Measurements from ENCODE around the gene CACHD1. TPM values are rescaled to one million over a fixed set of nuclear protein-coding genes. Genes with fewer than 3 reads are reported as not detected.

CACHD1 gene
- total RNA-seq, 1 experiment from 2014 or later = not detected

DNA sequence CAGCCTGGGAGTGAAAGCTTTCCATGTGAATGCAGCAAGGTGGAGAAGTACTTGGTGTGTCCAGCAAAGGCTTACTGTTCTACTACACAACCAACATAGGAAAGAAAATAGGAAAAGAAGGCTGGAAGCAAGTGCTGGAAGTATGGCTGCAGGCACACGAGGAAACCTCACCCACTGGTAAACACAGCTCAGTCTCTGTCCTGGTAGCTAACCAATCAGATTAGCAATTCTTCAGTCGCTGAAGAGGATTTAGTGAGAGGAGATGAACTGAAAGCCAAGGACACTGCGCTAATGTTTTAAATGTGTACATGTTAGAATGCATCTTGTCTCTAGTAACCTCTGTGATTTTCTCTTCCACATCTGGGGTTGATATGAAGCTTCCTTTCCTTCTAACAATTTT, 36.2 kb upstream of the CACHD1 start:
- H3K9ac ChIP-seq (ENCODE audit: low read length) = no peak overlapping the region
- H3K36me3 ChIP-seq (ENCODE audit: insufficient read depth, low read length) = no peaks in the 10 kb centered on the region
- H3K9me2 ChIP-seq (replicated peaks; ENCODE audit: insufficient read depth, low read length) = no peaks in the 10 kb centered on the region
- H3K79me2 ChIP-seq (ENCODE audit: low read length) = no peaks in the 10 kb centered on the region
- no peak overlapping the region for H2AFZ ChIP-seq (ENCODE audit: low read length)
- no peaks in the 10 kb centered on the region for H3K27me3 ChIP-seq (ENCODE audit: low read length)
- H3K27ac ChIP-seq (ENCODE audit: low read length) = no peak overlapping the region
- no peaks in the 10 kb centered on the region for H3K9me3 ChIP-seq (ENCODE audit: low read length)
- H3K4me2 ChIP-seq (ENCODE audit: low read depth, low read length, poor library complexity, severe bottlenecking) = no peak overlapping the region
- H4K20me1 ChIP-seq (ENCODE audit: insufficient read depth, low read depth, low read length) = no peaks in the 10 kb centered on the region
- no peak for DNase-seq
- H3K4me3 ChIP-seq (ENCODE audit: low read length) = no peak overlapping the region
- H3K4me1 ChIP-seq (ENCODE audit: low read length) = no peaks in the 10 kb centered on the region

DNA sequence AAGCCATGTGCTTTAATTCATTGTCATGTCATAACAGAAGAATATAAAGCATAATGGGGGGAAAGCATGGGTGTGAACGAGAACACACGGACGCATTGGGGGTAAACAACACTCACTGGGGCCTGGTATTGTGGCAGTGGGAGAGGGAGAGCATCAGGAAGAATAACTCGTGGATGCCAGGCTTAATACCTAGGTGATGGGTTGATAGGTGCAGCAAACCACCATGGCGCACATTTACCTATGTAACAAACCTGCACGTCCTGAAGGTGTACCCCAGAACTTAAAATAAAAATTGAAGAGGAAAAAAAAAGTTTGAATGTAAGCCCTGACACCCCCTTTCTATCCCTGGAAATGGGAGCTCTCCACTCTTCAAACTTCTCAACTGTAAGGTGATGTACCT, 34.9 kb upstream of the CACHD1 start:
- Histone ChIP-seq H3K9me2 (replicated peaks; ENCODE audit: insufficient read depth, low read length) (no peaks in the 10 kb centered on the region), H4K20me1 (ENCODE audit: insufficient read depth, low read depth, low read length) (no peaks in the 10 kb centered on the region), H3K36me3 (ENCODE audit: insufficient read depth, low read length) (no peaks in the 10 kb centered on the region), H3K4me3 (ENCODE audit: low read length) (no peak overlapping the region), H3K4me2 (ENCODE audit: low read depth, low read length, poor library complexity, severe bottlenecking) (no peak overlapping the region), H3K79me2 (ENCODE audit: low read length) (no peaks in the 10 kb centered on the region), H2AFZ (ENCODE audit: low read length) (no peak overlapping the region), H3K4me1 (ENCODE audit: low read length) (no peaks in the 10 kb centered on the region), H3K9me3 (ENCODE audit: low read length) (no peaks in the 10 kb centered on the region), H3K9ac (ENCODE audit: low read length) (no peak overlapping the region), H3K27me3 (ENCODE audit: low read length) (no peaks in the 10 kb centered on the region), H3K27ac (ENCODE audit: low read length) (no peak overlapping the region)
- DNase-seq = no peak

DNA sequence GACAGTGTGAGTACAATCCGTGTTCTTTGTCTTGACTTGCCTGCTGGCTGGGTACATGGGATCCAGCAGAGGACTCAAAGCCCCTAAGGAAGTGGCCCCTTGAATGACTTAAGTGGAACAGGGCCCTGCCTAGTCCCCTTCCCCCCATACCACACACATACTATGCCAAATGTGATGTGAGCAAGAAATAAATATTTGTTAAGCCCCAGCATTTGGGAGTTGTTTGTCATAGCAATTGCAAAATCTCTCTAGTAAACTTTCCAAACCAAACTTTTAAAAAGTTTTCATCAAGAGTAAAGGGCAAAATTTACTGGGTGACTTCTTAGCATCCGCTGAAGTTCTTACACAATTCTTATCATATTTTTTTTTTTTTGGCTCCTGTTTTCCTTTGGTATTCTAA, 32.5 kb upstream of the CACHD1 start:
- Histone ChIP-seq H2AFZ (ENCODE audit: low read length) (no peak overlapping the region), H3K4me2 (ENCODE audit: low read depth, low read length, poor library complexity, severe bottlenecking) (no peak overlapping the region), H3K9me2 (replicated peaks; ENCODE audit: insufficient read depth, low read length) (no peaks in the 10 kb centered on the region), H3K9ac (ENCODE audit: low read length) (no peak overlapping the region), H4K20me1 (ENCODE audit: insufficient read depth, low read depth, low read length) (no peaks in the 10 kb centered on the region), H3K9me3 (ENCODE audit: low read length) (no peaks in the 10 kb centered on the region), H3K4me3 (ENCODE audit: low read length) (no peak overlapping the region), H3K36me3 (ENCODE audit: insufficient read depth, low read length) (no peaks in the 10 kb centered on the region), H3K4me1 (ENCODE audit: low read length) (no peaks in the 10 kb centered on the region), H3K79me2 (ENCODE audit: low read length) (no peaks in the 10 kb centered on the region), H3K27ac (ENCODE audit: low read length) (no peak overlapping the region), H3K27me3 (ENCODE audit: low read length) (no peaks in the 10 kb centered on the region)
- DNase-seq = no peak

DNA sequence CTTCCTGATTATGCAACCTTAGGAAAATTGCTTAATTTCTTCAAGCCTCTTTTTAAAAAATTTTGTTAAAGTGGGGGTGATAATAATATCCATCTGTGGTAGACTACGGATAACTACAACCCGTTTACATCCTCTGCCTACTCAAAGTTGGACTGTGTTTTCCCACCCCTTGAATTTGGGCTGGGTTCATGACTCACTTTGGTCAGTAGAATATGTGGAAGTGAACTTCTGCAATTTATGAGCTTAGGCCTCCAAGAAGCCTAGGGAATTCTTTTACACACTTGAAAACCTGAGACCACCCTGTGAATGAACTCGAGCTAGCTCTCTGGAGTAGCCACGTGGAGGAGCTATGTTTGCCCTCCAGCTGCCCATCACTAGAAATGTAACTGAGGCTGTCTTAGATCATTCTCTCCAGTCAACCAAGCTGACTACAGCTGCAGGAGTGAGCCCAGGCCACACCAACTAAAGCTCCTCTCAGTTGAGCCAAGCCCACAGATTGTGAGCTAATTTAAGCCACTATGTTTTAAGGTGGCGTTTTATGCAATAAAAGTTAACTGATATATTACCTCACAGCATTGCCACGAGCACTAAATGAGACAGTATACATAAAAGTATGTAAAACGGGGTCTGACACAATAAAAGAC, 29.6 kb upstream of the CACHD1 start:
- Histone ChIP-seq H3K27me3 (ENCODE audit: low read length) (no peaks in the 10 kb centered on the region), H4K20me1 (ENCODE audit: insufficient read depth, low read depth, low read length) (no peaks in the 10 kb centered on the region), H3K79me2 (ENCODE audit: low read length) (no peaks in the 10 kb centered on the region), H3K4me3 (ENCODE audit: low read length) (no peak overlapping the region), H3K27ac (ENCODE audit: low read length) (no peak overlapping the region), H3K36me3 (ENCODE audit: insufficient read depth, low read length) (no peaks in the 10 kb centered on the region), H3K9me3 (ENCODE audit: low read length) (no peaks in the 10 kb centered on the region), H3K4me1 (ENCODE audit: low read length) (no peaks in the 10 kb centered on the region), H3K4me2 (ENCODE audit: low read depth, low read length, poor library complexity, severe bottlenecking) (no peak overlapping the region), H2AFZ (ENCODE audit: low read length) (no peak overlapping the region), H3K9me2 (replicated peaks; ENCODE audit: insufficient read depth, low read length) (no peaks in the 10 kb centered on the region), H3K9ac (ENCODE audit: low read length) (no peak overlapping the region)
- no peak for DNase-seq

DNA sequence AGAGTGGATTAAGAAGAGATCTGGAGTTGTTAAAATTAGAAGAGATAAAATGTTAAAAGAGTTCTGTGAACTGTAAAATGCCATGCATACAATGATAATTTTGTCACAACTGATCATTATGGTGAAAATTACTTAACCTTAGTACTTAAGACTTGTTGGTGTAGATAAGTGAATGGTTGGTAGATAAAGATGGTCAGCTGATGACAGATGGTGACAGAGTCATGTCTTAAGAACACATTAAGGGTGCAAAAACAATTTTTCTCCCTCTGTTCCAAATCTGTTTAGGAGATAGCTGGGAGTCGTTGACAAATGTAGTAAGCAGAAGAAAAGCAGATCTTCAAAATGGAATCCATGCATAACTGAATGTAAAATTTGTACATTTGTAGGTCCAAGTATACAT, 18.5 kb upstream of the CACHD1 start:
- Histone ChIP-seq H3K27ac (ENCODE audit: low read length) (no peak overlapping the region), H3K9me2 (replicated peaks; ENCODE audit: insufficient read depth, low read length) (no peaks in the 10 kb centered on the region), H4K20me1 (ENCODE audit: insufficient read depth, low read depth, low read length) (no peaks in the 10 kb centered on the region), H2AFZ (ENCODE audit: low read length) (no peak overlapping the region), H3K9me3 (ENCODE audit: low read length) (no peaks in the 10 kb centered on the region), H3K4me3 (ENCODE audit: low read length) (no peak overlapping the region), H3K4me2 (ENCODE audit: low read depth, low read length, poor library complexity, severe bottlenecking) (no peak overlapping the region), H3K9ac (ENCODE audit: low read length) (no peak overlapping the region), H3K27me3 (ENCODE audit: low read length) (no peaks in the 10 kb centered on the region), H3K4me1 (ENCODE audit: low read length) (no peaks in the 10 kb centered on the region), H3K36me3 (ENCODE audit: insufficient read depth, low read length) (no peaks in the 10 kb centered on the region), H3K79me2 (ENCODE audit: low read length) (no peaks in the 10 kb centered on the region)
- DNase-seq = no peak

DNA sequence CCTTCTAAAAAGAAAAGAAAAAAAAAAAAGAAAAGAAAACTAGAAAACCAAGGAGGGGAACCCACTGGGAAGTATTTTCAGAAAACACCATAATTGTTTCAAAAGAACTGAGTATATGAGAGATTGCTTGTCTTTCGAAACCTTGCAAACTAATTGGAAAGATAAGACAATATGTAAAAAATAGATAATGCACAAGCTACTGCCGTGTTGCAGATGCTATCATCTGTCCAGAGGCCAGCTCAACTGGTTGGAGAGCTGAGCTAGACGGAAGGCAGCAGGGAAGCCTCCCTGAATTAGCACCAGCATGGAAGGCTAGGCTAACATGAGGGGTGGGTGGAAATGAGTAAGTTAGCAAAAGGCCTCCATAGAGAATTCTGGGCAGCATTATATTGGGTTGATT, 16.2 kb upstream of the CACHD1 start:
- no peak for DNase-seq
- H3K4me1 ChIP-seq (ENCODE audit: low read length) = no peaks in the 10 kb centered on the region
- H3K4me2 ChIP-seq (ENCODE audit: low read depth, low read length, poor library complexity, severe bottlenecking) = no peak overlapping the region
- no peak overlapping the region for H3K4me3 ChIP-seq (ENCODE audit: low read length)
- H3K36me3 ChIP-seq (ENCODE audit: insufficient read depth, low read length) = no peaks in the 10 kb centered on the region
- H3K27me3 ChIP-seq (ENCODE audit: low read length) = no peaks in the 10 kb centered on the region
- no peak overlapping the region for H2AFZ ChIP-seq (ENCODE audit: low read length)
- H3K9ac ChIP-seq (ENCODE audit: low read length) = no peak overlapping the region
- H3K9me2 ChIP-seq (replicated peaks; ENCODE audit: insufficient read depth, low read length) = no peaks in the 10 kb centered on the region
- H3K9me3 ChIP-seq (ENCODE audit: low read length) = no peaks in the 10 kb centered on the region
- H3K27ac ChIP-seq (ENCODE audit: low read length) = no peak overlapping the region
- H3K79me2 ChIP-seq (ENCODE audit: low read length) = no peaks in the 10 kb centered on the region
- no peaks in the 10 kb centered on the region for H4K20me1 ChIP-seq (ENCODE audit: insufficient read depth, low read depth, low read length)

DNA sequence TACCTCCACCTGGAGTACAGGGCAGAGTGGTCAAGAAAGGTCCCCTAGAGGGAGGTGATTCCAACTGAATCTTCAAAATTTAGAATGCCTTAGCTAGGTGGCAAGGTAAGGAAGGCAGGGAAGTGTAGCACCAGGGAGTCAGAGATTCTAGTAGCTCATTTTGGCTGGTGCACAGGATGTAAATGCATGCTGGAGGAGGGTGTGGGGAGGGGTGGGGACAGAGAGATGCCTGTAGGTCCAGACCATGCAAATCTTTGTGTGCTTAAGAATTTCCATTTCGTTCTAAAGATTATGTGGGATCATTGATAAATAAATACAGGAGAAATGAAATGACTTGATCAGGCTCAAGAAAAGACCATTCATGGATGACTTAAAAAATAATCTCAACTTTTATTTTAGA, 11.0 kb upstream of the CACHD1 start:
- H4K20me1 ChIP-seq (ENCODE audit: insufficient read depth, low read depth, low read length) = no peaks in the 10 kb centered on the region
- H3K9me2 ChIP-seq (replicated peaks; ENCODE audit: insufficient read depth, low read length) = no peaks in the 10 kb centered on the region
- no peak overlapping the region for H3K27ac ChIP-seq (ENCODE audit: low read length)
- H3K9ac ChIP-seq (ENCODE audit: low read length) = no peak overlapping the region
- DNase-seq = no peak
- no peaks in the 10 kb centered on the region for H3K9me3 ChIP-seq (ENCODE audit: low read length)
- H2AFZ ChIP-seq (ENCODE audit: low read length) = no peak overlapping the region
- H3K36me3 ChIP-seq (ENCODE audit: insufficient read depth, low read length) = no peaks in the 10 kb centered on the region
- no peak overlapping the region for H3K4me2 ChIP-seq (ENCODE audit: low read depth, low read length, poor library complexity, severe bottlenecking)
- H3K27me3 ChIP-seq (ENCODE audit: low read length) = no peaks in the 10 kb centered on the region
- H3K4me3 ChIP-seq (ENCODE audit: low read length) = no peak overlapping the region
- no peaks in the 10 kb centered on the region for H3K79me2 ChIP-seq (ENCODE audit: low read length)
- no peaks in the 10 kb centered on the region for H3K4me1 ChIP-seq (ENCODE audit: low read length)

DNA sequence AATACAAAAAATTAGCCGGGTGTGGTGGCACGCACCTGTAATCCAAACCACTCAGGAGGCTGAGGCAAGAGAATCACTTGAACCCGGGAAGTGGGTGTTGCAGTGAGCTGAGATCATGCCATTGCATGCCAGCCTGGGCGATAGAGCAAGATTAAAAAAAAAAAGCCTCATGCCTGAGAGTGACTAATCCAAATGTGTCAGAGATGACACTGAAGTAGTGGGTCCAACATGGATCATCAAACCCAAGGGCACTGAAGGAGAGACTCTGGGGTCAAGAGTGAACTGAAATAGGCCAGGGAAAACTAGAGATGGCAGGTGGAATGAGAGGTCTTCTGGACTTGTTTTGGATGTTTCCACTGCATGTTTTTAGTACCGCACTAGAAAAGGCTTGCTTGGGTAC, 10.2 kb upstream of the CACHD1 start:
- H3K4me2 ChIP-seq (ENCODE audit: low read depth, low read length, poor library complexity, severe bottlenecking) = no peak overlapping the region
- no peaks in the 10 kb centered on the region for H3K27me3 ChIP-seq (ENCODE audit: low read length)
- H3K27ac ChIP-seq (ENCODE audit: low read length) = no peak overlapping the region
- H3K9ac ChIP-seq (ENCODE audit: low read length) = no peak overlapping the region
- DNase-seq = no peak
- no peak overlapping the region for H3K4me3 ChIP-seq (ENCODE audit: low read length)
- H3K36me3 ChIP-seq (ENCODE audit: insufficient read depth, low read length) = no peaks in the 10 kb centered on the region
- H3K4me1 ChIP-seq (ENCODE audit: low read length) = no peaks in the 10 kb centered on the region
- H4K20me1 ChIP-seq (ENCODE audit: insufficient read depth, low read depth, low read length) = no peaks in the 10 kb centered on the region
- H3K9me3 ChIP-seq (ENCODE audit: low read length) = no peaks in the 10 kb centered on the region
- no peaks in the 10 kb centered on the region for H3K79me2 ChIP-seq (ENCODE audit: low read length)
- H2AFZ ChIP-seq (ENCODE audit: low read length) = no peak overlapping the region
- no peaks in the 10 kb centered on the region for H3K9me2 ChIP-seq (replicated peaks; ENCODE audit: insufficient read depth, low read length)

DNA sequence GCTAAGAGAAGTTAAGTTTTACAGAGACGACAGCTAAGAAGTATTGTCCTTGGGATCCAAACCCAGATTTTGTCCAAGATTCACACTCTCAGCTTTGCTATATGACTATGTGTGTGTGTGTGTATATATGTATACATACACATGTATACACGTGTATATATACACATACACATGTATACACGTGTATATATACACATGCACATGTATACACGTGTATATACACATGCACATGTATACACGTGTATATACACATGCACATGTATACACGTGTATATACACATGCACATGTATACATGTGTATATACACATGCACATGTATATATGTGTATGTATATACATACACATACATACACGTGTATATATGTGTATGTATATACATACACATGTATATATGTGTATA, 3.9 kb upstream of the CACHD1 start:
- Histone ChIP-seq H3K79me2 (ENCODE audit: low read length) (no peaks in the 10 kb centered on the region), H3K9ac (ENCODE audit: low read length) (no peak overlapping the region), H3K36me3 (ENCODE audit: insufficient read depth, low read length) (no peaks in the 10 kb centered on the region), H3K9me2 (replicated peaks; ENCODE audit: insufficient read depth, low read length) (no peaks in the 10 kb centered on the region), H3K4me3 (ENCODE audit: low read length) (no peak overlapping the region), H3K9me3 (ENCODE audit: low read length) (no peaks in the 10 kb centered on the region), H4K20me1 (ENCODE audit: insufficient read depth, low read depth, low read length) (no peaks in the 10 kb centered on the region), H3K27me3 (ENCODE audit: low read length) (no peaks in the 10 kb centered on the region), H3K4me1 (ENCODE audit: low read length) (no peaks in the 10 kb centered on the region), H2AFZ (ENCODE audit: low read length) (no peak overlapping the region), H3K27ac (ENCODE audit: low read length) (no peak overlapping the region), H3K4me2 (ENCODE audit: low read depth, low read length, poor library complexity, severe bottlenecking) (no peak overlapping the region)
- DNase-seq = no peak

All from Karpas-422 (cell line).